HEK293 (cell line): Measurements from ENCODE around the gene SRRM5.

Experiments used
- GLIS2 ChIP-seq: fragments of 450-650 bp; formaldehyde crosslinking; IDR thresholded peaks from 2 replicates; pipeline ENCODE4 v1.5.1; 2016; ENCODE audit warnings: missing biosample characterization, missing genetic modification characterization
- KLF17 ChIP-seq: fragments of 450-650 bp; formaldehyde crosslinking; IDR thresholded peaks from 2 replicates; pipeline ENCODE4 v1.5.1; 2016; ENCODE audit warnings: missing biosample characterization, missing genetic modification characterization
- SP3 ChIP-seq: fragments of 450-650 bp; formaldehyde crosslinking; IDR thresholded peaks from 2 replicates; pipeline ENCODE4 v1.5.1; 2016; ENCODE audit warnings: missing biosample characterization, missing genetic modification characterization
- TRIM28 ChIP-seq: IDR thresholded peaks from 2 replicates; pipeline ENCODE4 v1.6.1; 2011; ENCODE audit warnings: low read length, control low read depth, borderline replicate concordance
- YY1 ChIP-seq: fragments of 450-650 bp; formaldehyde crosslinking; IDR thresholded peaks from 2 replicates; pipeline ENCODE4 v1.5.1; 2018; ENCODE audit warnings: missing biosample characterization, missing genetic modification characterization
- ZBTB21 ChIP-seq: fragments of 450-650 bp; formaldehyde crosslinking; IDR thresholded peaks from 2 replicates; pipeline ENCODE4 v1.5.1; 2017; ENCODE audit warnings: missing biosample characterization, missing genetic modification characterization
- ZBTB48 ChIP-seq: fragments of 450-650 bp; formaldehyde crosslinking; IDR thresholded peaks from 2 replicates; pipeline ENCODE4 v1.5.1; 2016; ENCODE audit warnings: missing biosample characterization, missing genetic modification characterization
- ZEB2 ChIP-seq: fragments of 450-650 bp; formaldehyde crosslinking; IDR thresholded peaks from 2 replicates; pipeline ENCODE4 v1.5.1; 2016; ENCODE audit warnings: missing biosample characterization, missing genetic modification characterization
- ZFP37 ChIP-seq: fragments of 450-650 bp; formaldehyde crosslinking; IDR thresholded peaks from 2 replicates; pipeline ENCODE4 v1.5.1; 2016; ENCODE audit warnings: missing biosample characterization, missing genetic modification characterization
- ZNF214 ChIP-seq: fragments of 450-650 bp; formaldehyde crosslinking; IDR thresholded peaks from 2 replicates; pipeline ENCODE4 v1.5.1; 2017; ENCODE audit warnings: missing biosample characterization, mild to moderate bottlenecking, missing genetic modification characterization, borderline replicate concordance
- ZNF692 ChIP-seq: fragments of 450-650 bp; formaldehyde crosslinking; IDR thresholded peaks from 2 replicates; pipeline ENCODE4 v1.5.1; 2016; ENCODE audit warnings: missing biosample characterization, missing genetic modification characterization
- ZNF747 ChIP-seq: fragments of 450-650 bp; formaldehyde crosslinking; IDR thresholded peaks from 2 replicates; pipeline ENCODE4 v1.5.1; 2016; ENCODE audit warnings: missing biosample characterization, missing genetic modification characterization
- ZNF843 ChIP-seq: fragments of 450-650 bp; formaldehyde crosslinking; IDR thresholded peaks from 2 replicates; pipeline ENCODE4 v1.5.1; 2016; ENCODE audit warnings: missing biosample characterization, missing genetic modification characterization
- TF ChIP-seq, protein P1 (sequence below): fragments of 450-650 bp; formaldehyde crosslinking; IDR thresholded peaks from 2 replicates; pipeline ENCODE4 v1.5.1; 2016; ENCODE audit warnings: missing biosample characterization, missing genetic modification characterization
- TF ChIP-seq, protein P2 (sequence below): fragments of 450-650 bp; formaldehyde crosslinking; IDR thresholded peaks from 2 replicates; pipeline ENCODE4 v1.5.1; 2017; ENCODE audit warnings: missing biosample characterization, missing genetic modification characterization
- TF ChIP-seq, protein P3 (sequence below): fragments of 450-650 bp; formaldehyde crosslinking; IDR thresholded peaks from 2 replicates; pipeline ENCODE4 v1.5.1; 2017; ENCODE audit warnings: missing biosample characterization, mild to moderate bottlenecking, missing genetic modification characterization, moderate library complexity
- TF ChIP-seq, protein P4 (sequence below): fragments of 450-650 bp; formaldehyde crosslinking; conservative IDR thresholded peaks from 2 replicates; pipeline ENCODE4 v1.5.1; 2016; ENCODE audit warnings: low read depth, missing biosample characterization, missing genetic modification characterization
- TF ChIP-seq, protein P5 (sequence below): fragments of 450-650 bp; formaldehyde crosslinking; IDR thresholded peaks from 2 replicates; pipeline ENCODE4 v1.5.1; 2016; ENCODE audit warnings: missing biosample characterization, missing genetic modification characterization

The SRRM5 gene

DNA sequence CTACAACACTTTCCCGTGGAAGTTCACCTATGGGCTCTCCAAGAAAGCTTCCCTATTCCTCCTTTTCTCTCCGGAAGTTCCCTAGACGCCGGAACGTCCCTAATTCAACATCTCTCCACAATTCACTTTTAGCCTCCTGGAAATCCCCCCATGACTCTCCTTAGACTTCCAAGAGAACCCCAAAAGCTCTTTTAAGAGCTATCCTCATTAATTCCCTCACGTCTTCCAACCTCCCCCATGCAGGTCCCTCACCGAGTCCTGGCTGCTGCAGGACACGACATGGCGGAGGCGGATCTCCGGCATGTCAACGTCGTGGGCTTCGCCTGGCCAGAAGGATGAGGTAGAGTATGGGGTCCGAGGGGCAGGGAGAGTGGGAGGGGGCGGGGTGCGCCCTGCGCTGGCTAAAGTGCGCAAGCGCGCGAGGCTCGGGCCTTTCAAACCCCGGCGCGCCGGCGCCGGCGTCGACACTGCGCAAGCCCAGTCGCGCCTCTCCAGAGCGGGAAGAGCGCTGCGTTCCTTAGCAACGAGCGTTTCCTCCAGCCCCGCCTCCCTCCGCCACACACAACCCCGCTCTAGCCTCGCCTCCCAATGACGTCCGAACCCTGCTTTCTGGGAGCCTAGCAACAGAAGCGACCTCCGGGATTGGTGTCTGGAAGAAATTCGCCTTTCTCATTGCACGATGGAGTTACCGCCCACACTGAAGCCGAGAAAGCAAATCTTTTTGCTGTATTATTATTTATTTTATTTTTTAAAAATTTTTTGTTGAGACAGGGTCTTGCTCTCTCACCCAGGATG lies 36.5 kb upstream of the SRRM5 start, which contains the start of the genes PINLYP and XRCC1 (continued):
- TF ChIP-seq, protein P1, sequence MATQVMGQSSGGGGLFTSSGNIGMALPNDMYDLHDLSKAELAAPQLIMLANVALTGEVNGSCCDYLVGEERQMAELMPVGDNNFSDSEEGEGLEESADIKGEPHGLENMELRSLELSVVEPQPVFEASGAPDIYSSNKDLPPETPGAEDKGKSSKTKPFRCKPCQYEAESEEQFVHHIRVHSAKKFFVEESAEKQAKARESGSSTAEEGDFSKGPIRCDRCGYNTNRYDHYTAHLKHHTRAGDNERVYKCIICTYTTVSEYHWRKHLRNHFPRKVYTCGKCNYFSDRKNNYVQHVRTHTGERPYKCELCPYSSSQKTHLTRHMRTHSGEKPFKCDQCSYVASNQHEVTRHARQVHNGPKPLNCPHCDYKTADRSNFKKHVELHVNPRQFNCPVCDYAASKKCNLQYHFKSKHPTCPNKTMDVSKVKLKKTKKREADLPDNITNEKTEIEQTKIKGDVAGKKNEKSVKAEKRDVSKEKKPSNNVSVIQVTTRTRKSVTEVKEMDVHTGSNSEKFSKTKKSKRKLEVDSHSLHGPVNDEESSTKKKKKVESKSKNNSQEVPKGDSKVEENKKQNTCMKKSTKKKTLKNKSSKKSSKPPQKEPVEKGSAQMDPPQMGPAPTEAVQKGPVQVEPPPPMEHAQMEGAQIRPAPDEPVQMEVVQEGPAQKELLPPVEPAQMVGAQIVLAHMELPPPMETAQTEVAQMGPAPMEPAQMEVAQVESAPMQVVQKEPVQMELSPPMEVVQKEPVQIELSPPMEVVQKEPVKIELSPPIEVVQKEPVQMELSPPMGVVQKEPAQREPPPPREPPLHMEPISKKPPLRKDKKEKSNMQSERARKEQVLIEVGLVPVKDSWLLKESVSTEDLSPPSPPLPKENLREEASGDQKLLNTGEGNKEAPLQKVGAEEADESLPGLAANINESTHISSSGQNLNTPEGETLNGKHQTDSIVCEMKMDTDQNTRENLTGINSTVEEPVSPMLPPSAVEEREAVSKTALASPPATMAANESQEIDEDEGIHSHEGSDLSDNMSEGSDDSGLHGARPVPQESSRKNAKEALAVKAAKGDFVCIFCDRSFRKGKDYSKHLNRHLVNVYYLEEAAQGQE (tag by site-specific recombination) = no peak
- TF ChIP-seq KLF17 (tag by site-specific recombination) (peak; percentile 70; the same call in 1 of the 2 replicates), ZBTB21 (tag by site-specific recombination) (peak; percentile 43; the same call in 1 of the 2 replicates), ZFP37 (peak; percentile 44; the same call in 1 of the 2 replicates), ZNF692 (peak; percentile 68; the same call in 1 of the 2 replicates), ZNF843 (tag by site-specific recombination) (peak; percentile 57; the same call in 1 of the 2 replicates), GLIS2 (tag by site-specific recombination) (peak; percentile 47; the same call in 1 of the 2 replicates), YY1 (tag by site-specific recombination) (peak; percentile 71), ZEB2 (peak; percentile 37; the same call in 1 of the 2 replicates), ZBTB48 (tag by site-specific recombination) (peak; percentile 94), ZNF747 (no peak), ZNF214 (no peak), TRIM28 (no peak), SP3 (peak; percentile 69)
- TF ChIP-seq, protein P2, sequence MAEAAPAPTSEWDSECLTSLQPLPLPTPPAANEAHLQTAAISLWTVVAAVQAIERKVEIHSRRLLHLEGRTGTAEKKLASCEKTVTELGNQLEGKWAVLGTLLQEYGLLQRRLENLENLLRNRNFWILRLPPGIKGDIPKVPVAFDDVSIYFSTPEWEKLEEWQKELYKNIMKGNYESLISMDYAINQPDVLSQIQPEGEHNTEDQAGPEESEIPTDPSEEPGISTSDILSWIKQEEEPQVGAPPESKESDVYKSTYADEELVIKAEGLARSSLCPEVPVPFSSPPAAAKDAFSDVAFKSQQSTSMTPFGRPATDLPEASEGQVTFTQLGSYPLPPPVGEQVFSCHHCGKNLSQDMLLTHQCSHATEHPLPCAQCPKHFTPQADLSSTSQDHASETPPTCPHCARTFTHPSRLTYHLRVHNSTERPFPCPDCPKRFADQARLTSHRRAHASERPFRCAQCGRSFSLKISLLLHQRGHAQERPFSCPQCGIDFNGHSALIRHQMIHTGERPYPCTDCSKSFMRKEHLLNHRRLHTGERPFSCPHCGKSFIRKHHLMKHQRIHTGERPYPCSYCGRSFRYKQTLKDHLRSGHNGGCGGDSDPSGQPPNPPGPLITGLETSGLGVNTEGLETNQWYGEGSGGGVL (tag by site-specific recombination) = 0 out of 2 replicates have a peak, but pooled peaks have one; percentile 4
- TF ChIP-seq, protein P3, sequence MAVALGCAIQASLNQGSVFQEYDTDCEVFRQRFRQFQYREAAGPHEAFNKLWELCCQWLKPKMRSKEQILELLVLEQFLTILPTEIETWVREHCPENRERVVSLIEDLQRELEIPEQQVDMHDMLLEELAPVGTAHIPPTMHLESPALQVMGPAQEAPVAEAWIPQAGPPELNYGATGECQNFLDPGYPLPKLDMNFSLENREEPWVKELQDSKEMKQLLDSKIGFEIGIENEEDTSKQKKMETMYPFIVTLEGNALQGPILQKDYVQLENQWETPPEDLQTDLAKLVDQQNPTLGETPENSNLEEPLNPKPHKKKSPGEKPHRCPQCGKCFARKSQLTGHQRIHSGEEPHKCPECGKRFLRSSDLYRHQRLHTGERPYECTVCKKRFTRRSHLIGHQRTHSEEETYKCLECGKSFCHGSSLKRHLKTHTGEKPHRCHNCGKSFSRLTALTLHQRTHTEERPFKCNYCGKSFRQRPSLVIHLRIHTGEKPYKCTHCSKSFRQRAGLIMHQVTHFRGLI (tag by site-specific recombination) = no peak
- TF ChIP-seq, protein P4, sequence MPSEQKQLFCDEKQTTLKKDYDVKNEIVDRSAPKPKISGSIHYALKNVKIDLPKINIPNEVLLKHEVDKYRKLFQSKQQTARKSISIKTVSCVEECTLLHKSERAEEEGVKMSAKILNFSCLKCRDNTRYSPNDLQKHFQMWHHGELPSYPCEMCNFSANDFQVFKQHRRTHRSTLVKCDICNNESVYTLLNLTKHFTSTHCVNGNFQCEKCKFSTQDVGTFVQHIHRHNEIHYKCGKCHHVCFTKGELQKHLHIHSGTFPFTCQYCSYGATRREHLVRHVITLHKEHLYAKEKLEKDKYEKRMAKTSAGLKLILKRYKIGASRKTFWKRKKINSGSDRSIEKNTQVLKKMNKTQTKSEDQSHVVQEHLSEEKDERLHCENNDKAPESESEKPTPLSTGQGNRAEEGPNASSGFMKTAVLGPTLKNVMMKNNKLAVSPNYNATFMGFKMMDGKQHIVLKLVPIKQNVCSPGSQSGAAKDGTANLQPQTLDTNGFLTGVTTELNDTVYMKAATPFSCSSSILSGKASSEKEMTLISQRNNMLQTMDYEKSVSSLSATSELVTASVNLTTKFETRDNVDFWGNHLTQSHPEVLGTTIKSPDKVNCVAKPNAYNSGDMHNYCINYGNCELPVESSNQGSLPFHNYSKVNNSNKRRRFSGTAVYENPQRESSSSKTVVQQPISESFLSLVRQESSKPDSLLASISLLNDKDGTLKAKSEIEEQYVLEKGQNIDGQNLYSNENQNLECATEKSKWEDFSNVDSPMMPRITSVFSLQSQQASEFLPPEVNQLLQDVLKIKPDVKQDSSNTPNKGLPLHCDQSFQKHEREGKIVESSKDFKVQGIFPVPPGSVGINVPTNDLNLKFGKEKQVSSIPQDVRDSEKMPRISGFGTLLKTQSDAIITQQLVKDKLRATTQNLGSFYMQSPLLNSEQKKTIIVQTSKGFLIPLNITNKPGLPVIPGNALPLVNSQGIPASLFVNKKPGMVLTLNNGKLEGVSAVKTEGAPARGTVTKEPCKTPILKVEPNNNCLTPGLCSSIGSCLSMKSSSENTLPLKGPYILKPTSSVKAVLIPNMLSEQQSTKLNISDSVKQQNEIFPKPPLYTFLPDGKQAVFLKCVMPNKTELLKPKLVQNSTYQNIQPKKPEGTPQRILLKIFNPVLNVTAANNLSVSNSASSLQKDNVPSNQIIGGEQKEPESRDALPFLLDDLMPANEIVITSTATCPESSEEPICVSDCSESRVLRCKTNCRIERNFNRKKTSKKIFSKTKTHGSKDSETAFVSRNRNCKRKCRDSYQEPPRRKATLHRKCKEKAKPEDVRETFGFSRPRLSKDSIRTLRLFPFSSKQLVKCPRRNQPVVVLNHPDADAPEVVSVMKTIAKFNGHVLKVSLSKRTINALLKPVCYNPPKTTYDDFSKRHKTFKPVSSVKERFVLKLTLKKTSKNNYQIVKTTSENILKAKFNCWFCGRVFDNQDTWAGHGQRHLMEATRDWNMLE (tag by site-specific recombination) = peak; percentile 41; the same call in 1 of the 2 replicates
- TF ChIP-seq, protein P5, sequence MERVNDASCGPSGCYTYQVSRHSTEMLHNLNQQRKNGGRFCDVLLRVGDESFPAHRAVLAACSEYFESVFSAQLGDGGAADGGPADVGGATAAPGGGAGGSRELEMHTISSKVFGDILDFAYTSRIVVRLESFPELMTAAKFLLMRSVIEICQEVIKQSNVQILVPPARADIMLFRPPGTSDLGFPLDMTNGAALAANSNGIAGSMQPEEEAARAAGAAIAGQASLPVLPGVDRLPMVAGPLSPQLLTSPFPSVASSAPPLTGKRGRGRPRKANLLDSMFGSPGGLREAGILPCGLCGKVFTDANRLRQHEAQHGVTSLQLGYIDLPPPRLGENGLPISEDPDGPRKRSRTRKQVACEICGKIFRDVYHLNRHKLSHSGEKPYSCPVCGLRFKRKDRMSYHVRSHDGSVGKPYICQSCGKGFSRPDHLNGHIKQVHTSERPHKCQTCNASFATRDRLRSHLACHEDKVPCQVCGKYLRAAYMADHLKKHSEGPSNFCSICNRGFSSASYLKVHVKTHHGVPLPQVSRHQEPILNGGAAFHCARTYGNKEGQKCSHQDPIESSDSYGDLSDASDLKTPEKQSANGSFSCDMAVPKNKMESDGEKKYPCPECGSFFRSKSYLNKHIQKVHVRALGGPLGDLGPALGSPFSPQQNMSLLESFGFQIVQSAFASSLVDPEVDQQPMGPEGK = peak; percentile 82
